K562 (cell line): Measurements from ENCODE around the gene PPP1R13L. TPM values are rescaled to one million over a fixed set of nuclear protein-coding genes. Genes with fewer than 3 reads are reported as not detected.

Experiments
- BCOR ChIP-seq: fragments of 450-650 bp; IDR thresholded peaks from 2 replicates; pipeline ENCODE4 v1.6.1; 2016
- FOXK2 ChIP-seq, 2 experiments: fragments of 450-650 bp; IDR thresholded peaks in 1 of 2; conservative IDR thresholded peaks in 1 of 2; 2 replicates each; pipeline ENCODE4 v1.6.1; 2016; ENCODE audit warnings: low read depth in 2 of 2, mild to moderate bottlenecking in 1 of 2
- GABPA ChIP-seq: fragments of 200-800 bp; sonication (Bioruptor generic); conservative IDR thresholded peaks from 2 replicates; pipeline ENCODE4 v1.6.1; 2016; ENCODE audit warnings: low read depth, missing genetic modification characterization, missing compliant biosample characterization
- GTF3C2 ChIP-seq: IDR thresholded peaks from 3 replicates; pipeline ENCODE4 v1.6.1; 2011; ENCODE audit warnings: borderline replicate concordance, mild to moderate bottlenecking, moderate library complexity; ENCODE audit not compliant: insufficient read length; ENCODE audit errors: extremely low read depth
- IRF2 ChIP-seq: sonication (generic); formaldehyde crosslinking; IDR thresholded peaks from 2 replicates; pipeline ENCODE4 v1.8.1; 2022; ENCODE audit warnings: mild to moderate bottlenecking, missing genetic modification reagents
- LCOR ChIP-seq: sonication (generic); formaldehyde crosslinking; IDR thresholded peaks from 2 replicates; pipeline ENCODE4 v1.8.0; 2022; ENCODE audit warnings: mild to moderate bottlenecking, missing genetic modification reagents
- MCM7 ChIP-seq, 2 experiments: fragments of 450-650 bp; IDR thresholded peaks; 2 replicates each; pipeline ENCODE4 v1.6.1; 2016 to 2018
- NFE2L1 ChIP-seq: fragments of 450-650 bp; IDR thresholded peaks from 2 replicates; pipeline ENCODE4 v1.6.1; 2016; ENCODE audit warnings: missing genetic modification characterization, low read depth, mild to moderate bottlenecking, missing compliant biosample characterization, moderate library complexity, borderline replicate concordance
- POLR2H ChIP-seq: IDR thresholded peaks from 2 replicates; pipeline ENCODE4 v1.6.1; 2016; ENCODE audit warnings: missing genetic modification characterization, low read depth, mild to moderate bottlenecking, control low read depth, missing compliant biosample characterization, moderate library complexity
- RBM34 ChIP-seq: fragments of 200-400 bp; formaldehyde crosslinking; IDR thresholded peaks from 2 replicates; pipeline ENCODE4 v1.6.1; 2018; ENCODE audit warnings: low read length, borderline replicate concordance; ENCODE audit not compliant: insufficient read depth
- SFPQ ChIP-seq: fragments of 200-400 bp; formaldehyde crosslinking; IDR thresholded peaks from 2 replicates; pipeline ENCODE4 v1.6.1; 2017; ENCODE audit warnings: mild to moderate bottlenecking, low read depth, low read length, moderate library complexity
- SLC30A9 ChIP-seq: fragments of 250-450 bp; sonication (Bioruptor Pico); IDR thresholded peaks from 2 replicates; pipeline ENCODE4 v1.8.0; 2022; ENCODE audit warnings: mild to moderate bottlenecking, moderate library complexity
- SMAD1 ChIP-seq: fragments of 150-350 bp; IDR thresholded peaks from 2 replicates; pipeline ENCODE4 v1.6.1; 2014; ENCODE audit warnings: low read length, low read depth; ENCODE audit not compliant: partially characterized antibody
- SRSF3 ChIP-seq: fragments of 200-400 bp; formaldehyde crosslinking; IDR thresholded peaks from 2 replicates; pipeline ENCODE4 v1.6.1; 2016; ENCODE audit warnings: mild to moderate bottlenecking, low read length, moderate library complexity; ENCODE audit not compliant: insufficient read depth
- TAL1 ChIP-seq: fragments of 450-650 bp; IDR thresholded peaks from 2 replicates; pipeline ENCODE4 v1.6.1; 2016; ENCODE audit warnings: mild to moderate bottlenecking
- ZNF282 ChIP-seq: sonication (generic); formaldehyde crosslinking; IDR thresholded peaks from 2 replicates; pipeline ENCODE4 v1.8.1; 2023; ENCODE audit warnings: missing genetic modification reagents
- ZNF408 ChIP-seq: fragments of 250-450 bp; sonication (Bioruptor Pico); IDR thresholded peaks from 2 replicates; pipeline ENCODE4 v1.4.0; 2020; ENCODE audit warnings: low read depth, mild to moderate bottlenecking, moderate library complexity
- ZNF518B ChIP-seq: fragments of 250-450 bp; sonication (Bioruptor Pico); IDR thresholded peaks from 2 replicates; pipeline ENCODE4 v1.5.0; 2021; ENCODE audit warnings: mild to moderate bottlenecking, moderate library complexity
- ZNF75A ChIP-seq: fragments of 450-650 bp; formaldehyde crosslinking; IDR thresholded peaks from 2 replicates; pipeline ENCODE4 v1.4.0; 2020; ENCODE audit warnings: mild to moderate bottlenecking
- polyA plus RNA-seq, 8 experiments: library from polyadenylated mRNA; depleted of rRNA in 4 of 8; stranded (reverse) in 5 of 8; unstranded in 3 of 8; fragments of >200 nt; fragmentation: Nextera tagmentation in 2 of 8; fragmentation: Illumina TruSeq in 1 of 8; extraction: Ambion mirVana in 2 of 8; extraction: Trizol in 1 of 8; gene quantifications; 2 replicates each; pipeline versions ENCODE4 v1.2.1 to v1.2.3, GENCODE V29; 2011 to 2014; ENCODE audit warnings: inconsistent platforms in 1 of 8, missing spikeins in 1 of 8
- total RNA-seq, 7 experiments: library from RNA; depleted of rRNA in 6 of 7; stranded (reverse); fragments of >200 nt in 6 of 7; fragmentation: Illumina TruSeq in 2 of 7; extraction: Trizol in 2 of 7; gene quantifications; 2 replicates each; pipeline versions ENCODE4 v1.2.1 to v1.2.3, GENCODE V29; 2011 to 2021; ENCODE audit warnings: low replicate concordance in 1 of 7

The PPP1R13L gene
- total and polyA plus RNA-seq, 9 of the 15 experiments (the other 6 are each of a cell fraction or from before 2014, with no cell fraction given) = 0.32 to 6.7 (median 2.0) TPM

GRCh38 chr19:45439569-45440258 lies 34.8 kb upstream of the PPP1R13L start (continued):
- TF ChIP-seq SFPQ (no peak), BCOR (0 out of 2 replicates have a peak, but pooled peaks have one; percentile 12), ZNF75A (CRISPR knock-in tag) (0 out of 2 replicates have a peak, but pooled peaks have one; percentile 52), SLC30A9 (no peak), GTF3C2 (no peak), SRSF3 (no peak), ZNF518B (CRISPR knock-in tag) (no peak), TAL1 (no peak), IRF2 (CRISPR knock-in tag) (no peak), GABPA (peak; percentile 92), LCOR (no peak), POLR2H (tag) (peak; percentile 72), MCM7 (IDR thresholded peaks at IDR 0.05) (no peak), RBM34 (peak; percentile 94; the same call in 1 of the 2 replicates), ZNF408 (CRISPR knock-in tag) (no peak), FOXK2 (conservative IDR thresholded peaks at IDR 0.05 in 1 of 2, IDR thresholded peaks at IDR 0.05 in 1 of 2; ENCODE audit: low read depth in 2 of 2) (no peak), ZNF282 (CRISPR knock-in tag) (no peak), NFE2L1 (tag) (no peak), SMAD1 (no peak)
